GM19467 (cell line): ENCODE results near the gene FAM222A.

ENCODE experiments used
- ATAC-seq: cut with Tn5 transposase; IDR thresholded peaks from one replicate; pipeline ENCODE4 v1.9.1; 2021; ENCODE audit warnings: mild to moderate bottlenecking, moderate library complexity; ENCODE audit not compliant: unreplicated experiment

FAM222A gene

GRCh38 chr12:109758426-109759420, 45.1 kb downstream of the FAM222A start:
- ATAC-seq: no peak

GRCh38 chr12:109759595-109759994, 46.0 kb downstream of the FAM222A start:
- no peak for ATAC-seq

GRCh38 chr12:109760031-109760929, 46.7 kb downstream of the FAM222A start:
- ATAC-seq: no peak

- no peak for ATAC-seq
These were observed 47.6 kb downstream of the FAM222A start for GRCh38 chr12:109760930-109761921.

- ATAC-seq: no peak
These were observed 48.5 kb downstream of the FAM222A start for GRCh38 chr12:109762071-109762672.

- ATAC-seq: no peak
These were observed 49.1 kb downstream of the FAM222A start for GRCh38 chr12:109762673-109763191.

- ATAC-seq: no peak
These were observed 49.7 kb downstream of the FAM222A start for GRCh38 chr12:109763201-109763841.

- ATAC-seq: no peak
These were observed 50.5 kb downstream of the FAM222A start for GRCh38 chr12:109764123-109764522.

GRCh38 chr12:109764776-109765445, 51.3 kb downstream of the FAM222A start:
- ATAC-seq: no peak

- ATAC-seq: no peak
These were observed 51.8 kb downstream of the FAM222A start for GRCh38 chr12:109765446-109765810.

- ATAC-seq: no peak
These were observed 52.7 kb downstream of the FAM222A start for GRCh38 chr12:109766251-109766778.

- ATAC-seq: no peak
These were observed 53.8 kb downstream of the FAM222A start for GRCh38 chr12:109767456-109767855.

- ATAC-seq: no peak
These were observed 54.6 kb downstream of the FAM222A start for GRCh38 chr12:109767991-109768900.

GRCh38 chr12:109768901-109769670, 55.5 kb downstream of the FAM222A start:
- no peak for ATAC-seq

GRCh38 chr12:109770104-109770860, 56.7 kb downstream of the FAM222A start:
- ATAC-seq: no peak
